ENCODE data around the gene HOXD10.
A peak's percentile ranks its signal among the peaks of the same experiment; 100 is the strongest.

The HOXD10 gene

DNA sequence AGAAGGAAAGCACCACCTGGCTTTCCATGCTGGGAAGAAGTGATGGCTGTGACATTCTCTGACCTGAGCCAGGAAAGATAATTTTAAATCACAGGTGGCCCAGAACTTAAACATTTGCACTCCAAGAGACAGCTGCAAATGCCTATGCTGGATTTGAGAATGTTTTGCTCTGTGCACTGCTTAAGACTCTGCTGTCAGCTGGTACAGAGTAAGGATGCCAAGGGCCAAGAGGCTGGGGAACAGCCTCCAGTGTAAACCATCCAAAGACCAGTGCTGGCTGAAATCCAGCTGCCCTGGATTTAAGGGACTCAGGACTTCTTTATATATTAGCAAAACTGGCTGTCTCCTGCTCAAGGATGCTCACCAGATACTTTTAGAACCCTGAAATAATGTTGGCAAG, 16.8 kb downstream of the HOXD10 start:
- DNase-seq (ENCODE audit: low read depth in 2 of 2, low spot score in 1 of 2): no peak

DNA sequence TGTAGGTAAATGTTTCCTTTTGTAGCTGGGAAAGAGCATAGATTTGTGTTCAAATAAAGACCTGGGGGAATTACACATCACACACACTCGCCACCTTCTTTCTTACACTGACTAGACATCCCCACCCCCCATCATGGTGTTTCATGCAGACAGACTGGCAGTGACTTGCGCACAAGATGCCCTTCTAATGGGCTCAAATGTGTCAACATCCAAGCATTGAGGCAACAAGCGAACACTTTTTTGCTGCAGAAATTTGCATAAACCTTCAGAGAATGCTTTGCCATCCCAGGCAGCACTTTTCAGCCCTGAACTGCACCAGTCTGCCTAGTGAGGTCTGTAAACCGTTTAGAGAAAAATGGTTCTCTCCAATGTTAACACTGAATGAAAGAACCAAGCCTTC, 17.5 kb downstream of the HOXD10 start:
- no peak for DNase-seq (ENCODE audit: low read depth in 2 of 2, low spot score in 1 of 2)

- DNase-seq (ENCODE audit: low read depth in 2 of 2, low spot score in 1 of 2): no peak
Observed at GRCh38 chr2:176135035-176135440, 18.5 kb downstream of the HOXD10 start.

DNA sequence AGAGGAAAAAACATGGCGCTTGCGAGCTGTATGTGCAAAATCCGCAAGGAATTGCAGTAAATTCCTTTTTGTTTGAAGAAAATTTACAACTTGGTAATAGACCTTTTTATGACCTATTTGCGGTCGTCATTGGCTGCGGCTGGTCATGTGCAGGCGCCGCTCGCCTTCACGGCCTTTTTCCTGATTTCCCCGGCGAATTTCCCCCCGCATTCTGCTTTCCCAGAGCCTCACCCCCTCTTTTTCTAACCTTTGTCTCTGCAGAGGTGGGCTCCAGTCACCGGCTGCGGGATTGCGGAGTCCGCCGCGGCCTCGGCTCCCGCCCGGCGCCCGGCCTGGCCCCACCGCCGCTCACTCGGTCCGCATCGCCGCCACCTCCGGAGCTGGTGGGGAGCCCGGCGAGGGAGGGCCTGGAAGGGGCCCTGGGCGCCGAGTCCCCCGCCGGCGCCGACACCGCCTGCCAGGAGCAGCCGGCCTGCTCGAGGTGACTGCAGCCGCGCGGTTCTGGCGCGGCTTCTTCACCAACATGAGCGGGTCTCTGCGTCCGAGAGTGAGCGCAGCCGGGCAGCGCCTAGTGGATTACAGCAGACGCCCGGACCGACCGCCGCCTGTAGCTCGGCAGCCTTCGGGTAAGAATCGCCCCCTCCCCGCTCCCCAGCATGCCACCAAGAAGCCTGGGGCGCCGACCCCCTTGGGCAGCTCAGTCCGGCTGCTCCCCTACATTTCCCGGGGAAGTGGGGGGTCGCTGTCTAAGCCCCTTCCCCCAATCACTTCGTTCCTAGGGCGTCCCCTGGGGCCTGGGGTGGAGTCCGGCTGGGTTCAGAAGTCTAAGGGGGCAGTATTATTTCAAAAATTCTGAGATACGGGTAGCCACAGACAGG, 20.0 kb downstream of the HOXD10 start:
- no peak for DNase-seq (ENCODE audit: low read depth in 2 of 2, low spot score in 1 of 2)

DNA sequence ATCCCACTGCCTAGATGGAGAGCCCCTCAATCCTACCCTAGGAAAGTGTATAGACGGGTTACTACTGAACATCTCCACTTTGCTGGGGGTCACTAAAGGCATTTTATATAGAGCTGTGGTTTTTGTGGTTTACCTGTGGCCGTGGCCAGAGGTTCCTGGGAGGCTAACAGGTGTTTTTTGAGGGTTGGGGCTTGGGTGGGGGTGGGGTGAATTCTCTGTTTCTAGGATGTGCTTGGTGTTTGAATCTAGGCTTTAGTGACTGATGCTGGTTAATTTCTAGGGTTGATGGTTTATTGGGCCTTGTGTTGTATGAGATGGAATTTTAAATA, 20.6 kb downstream of the HOXD10 start:
- no peak for DNase-seq (ENCODE audit: low read depth in 2 of 2, low spot score in 1 of 2)

DNA sequence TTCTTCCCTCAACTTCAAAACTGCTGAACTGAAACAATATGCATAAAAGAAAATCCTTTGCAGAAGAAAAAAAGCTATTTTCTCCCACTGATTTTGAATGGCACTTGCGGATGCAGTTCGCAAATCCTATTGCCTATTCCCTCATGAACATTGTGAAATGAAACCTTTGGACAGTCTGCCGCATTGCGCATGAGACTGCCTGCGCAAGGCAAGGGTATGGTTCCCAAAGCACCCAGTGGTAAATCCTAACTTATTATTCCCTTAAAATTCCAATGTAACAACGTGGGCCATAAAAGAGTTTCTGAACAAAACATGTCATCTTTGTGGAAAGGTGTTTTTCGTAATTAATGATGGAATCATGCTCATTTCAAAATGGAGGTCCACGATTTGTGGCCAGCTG, 21.3 kb downstream of the HOXD10 start:
- no peak for DNase-seq (ENCODE audit: low read depth in 2 of 2, low spot score in 1 of 2)

GRCh38 chr2:176138526-176138922, 21.9 kb downstream of the HOXD10 start:
- DNase-seq (ENCODE audit: low read depth in 2 of 2, low spot score in 1 of 2): no peak

GRCh38 chr2:176138923-176139660, 22.5 kb downstream of the HOXD10 start:
- DNase-seq (ENCODE audit: low read depth in 2 of 2, low spot score in 1 of 2): no peak

- DNase-seq (ENCODE audit: low read depth in 2 of 2, low spot score in 1 of 2): no peak
Observed at GRCh38 chr2:176139661-176140512, 23.3 kb downstream of the HOXD10 start.

GRCh38 chr2:176140513-176141317, 24.1 kb downstream of the HOXD10 start:
- peak; percentile 32 to 41 for DNase-seq (ENCODE audit: low read depth in 2 of 2, low spot score in 1 of 2)

GRCh38 chr2:176142281-176142680, 25.7 kb downstream of the HOXD10 start:
- DNase-seq (ENCODE audit: low read depth in 2 of 2, low spot score in 1 of 2): no peak

DNA sequence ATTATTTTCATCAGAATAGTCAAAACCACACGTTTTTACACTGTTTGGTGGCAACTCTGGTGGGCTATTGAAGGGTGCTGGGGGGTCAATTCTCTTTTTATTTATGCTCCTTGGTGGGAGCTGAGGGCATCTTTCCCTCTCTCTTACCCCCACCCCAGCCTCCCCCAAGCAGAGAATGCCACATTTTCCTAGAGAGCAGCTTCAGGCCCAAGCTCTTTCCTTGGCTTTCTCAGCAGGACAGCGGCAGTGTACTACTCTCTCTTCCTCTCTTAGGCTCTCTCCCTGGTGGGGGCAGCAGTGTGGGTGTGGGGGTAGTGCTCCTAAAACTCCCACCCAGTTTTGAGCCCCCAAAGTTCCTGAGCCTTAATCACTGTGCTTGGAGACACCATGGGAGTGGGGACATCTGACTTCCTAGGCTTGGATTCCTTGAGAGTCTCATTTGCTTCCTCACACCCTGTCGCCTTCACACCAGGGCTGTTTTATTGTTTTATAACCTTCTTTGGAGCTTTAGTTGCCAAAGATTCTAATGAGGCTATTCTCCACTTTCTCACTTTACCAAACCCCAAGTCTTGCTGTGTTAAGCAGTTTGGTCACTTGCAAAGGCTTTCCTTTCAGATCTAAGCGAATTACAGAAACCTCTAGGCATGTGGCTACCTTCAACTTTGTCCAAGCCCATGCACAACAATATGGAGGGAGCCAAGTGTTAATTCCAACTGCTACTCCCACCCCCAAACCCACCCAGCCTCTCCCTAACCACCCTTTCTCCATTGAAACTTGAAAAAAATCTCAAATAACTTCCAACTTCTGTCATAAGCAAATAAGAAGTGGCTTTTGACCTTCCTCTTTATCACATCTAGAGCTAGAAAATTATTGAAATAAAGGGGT, 28.7 kb downstream of the HOXD10 start:
- DNase-seq (ENCODE audit: low read depth in 2 of 2, low spot score in 1 of 2): no peak

DNA sequence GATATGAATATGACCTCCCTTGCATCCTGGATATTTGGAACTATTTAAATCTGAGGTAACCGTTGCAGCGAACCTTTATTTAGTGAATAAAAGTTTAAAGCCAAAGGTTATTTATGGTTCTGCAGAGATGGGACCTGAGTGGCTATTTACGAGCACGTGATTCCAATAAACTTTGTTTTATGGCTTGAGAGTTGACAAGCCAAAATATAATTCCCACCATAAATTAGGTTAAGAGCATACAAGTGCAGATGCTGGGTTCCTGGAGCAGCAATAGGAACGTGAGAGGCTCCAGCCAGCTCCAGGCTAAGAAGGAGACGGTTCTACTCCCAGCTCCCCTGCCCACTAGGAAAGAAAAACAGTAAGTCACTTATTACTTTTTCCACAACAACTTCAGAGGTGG, 29.5 kb downstream of the HOXD10 start:
- DNase-seq (ENCODE audit: low read depth in 2 of 2, low spot score in 1 of 2): no peak

DNA sequence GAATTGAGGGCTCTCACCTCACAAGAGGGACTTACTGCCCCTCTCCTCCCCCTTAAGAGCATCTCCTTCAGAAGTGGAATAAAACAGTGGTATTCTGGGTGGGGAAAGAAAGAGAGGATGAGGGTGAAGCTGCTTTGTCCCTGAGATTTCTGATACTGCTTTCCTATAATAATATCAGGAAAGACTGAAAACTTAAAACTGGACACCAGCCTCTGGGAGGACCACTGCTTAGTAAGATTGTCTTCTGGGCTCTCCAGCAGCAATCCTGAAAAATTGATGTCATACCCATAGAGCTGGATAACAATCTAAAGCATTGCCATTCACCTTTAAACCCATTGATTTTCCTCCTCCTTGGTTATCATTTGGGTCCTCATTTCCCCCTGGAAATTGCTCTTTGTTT, 30.1 kb downstream of the HOXD10 start:
- DNase-seq (ENCODE audit: low read depth in 2 of 2, low spot score in 1 of 2): no peak

- no peak for DNase-seq (ENCODE audit: low read depth in 2 of 2, low spot score in 1 of 2)
Observed at GRCh38 chr2:176147210-176147799, 30.7 kb downstream of the HOXD10 start.

- no peak for DNase-seq (ENCODE audit: low read depth in 2 of 2, low spot score in 1 of 2)
Observed at GRCh38 chr2:176147800-176148496, 31.4 kb downstream of the HOXD10 start.

GRCh38 chr2:176148751-176149421, 32.3 kb downstream of the HOXD10 start:
- DNase-seq (ENCODE audit: low read depth in 2 of 2, low spot score in 1 of 2): no peak

- no peak for DNase-seq (ENCODE audit: low read depth in 2 of 2, low spot score in 1 of 2)
Observed at GRCh38 chr2:176149481-176149938, 32.9 kb downstream of the HOXD10 start.

Measured in stimulated activated CD8-positive, alpha-beta memory T cell treated with anti-CD3 and anti-CD28 coated beads, Interleukin-4, amount 100 ng/mL, for 1 hour (primary cell).